Peyer's patch (tissue), 4 donors: ENCODE data around the gene FDX2. TPM values are rescaled to one million over a fixed set of nuclear protein-coding genes. Genes with fewer than 3 reads are reported as not detected.

Experiments
- DNase-seq, 3 donors: peaks; one replicate each; pipeline ENCODE4 v3.0.0-alpha.2; 2017 to 2019
- H3K27ac ChIP-seq, 4 donors: fragments of 200-600 bp; sonication (generic); one replicate each; pipeline ENCODE4 v1.5.1; 2016 to 2019
- H3K27me3 ChIP-seq, 2 donors: fragments of 200-600 bp; sonication (generic); one replicate each; pipeline ENCODE4 v1.5.1; 2019
- H3K36me3 ChIP-seq, 3 donors: fragments of 200-600 bp; sonication (generic); one replicate each; pipeline ENCODE4 v1.5.1; 2016 to 2019
- H3K4me1 ChIP-seq, 4 donors: fragments of 200-600 bp; sonication (generic); one replicate each; pipeline ENCODE4 v1.5.1; 2016 to 2019
- H3K4me3 ChIP-seq, 4 donors: fragments of 200-600 bp; sonication (generic); 1 replicate in 3 of 4; 2 replicates in 1 of 4; pipeline ENCODE4 v1.5.1; 2016 to 2019; ENCODE audit warnings: mild to moderate bottlenecking in 1 of 4
- H3K9me3 ChIP-seq, 4 donors: fragments of 200-600 bp; sonication (generic); one replicate each; pipeline ENCODE4 v1.5.1; 2016 to 2019; ENCODE audit warnings: mild to moderate bottlenecking in 1 of 4
- POLR2A ChIP-seq, 2 donors: fragments of 450-650 bp; IDR thresholded peaks; one replicate each; pipeline ENCODE4 v1.5.1; 2017; ENCODE audit warnings: antibody characterized with exemption in 2 of 2, mild to moderate bottlenecking in 2 of 2, moderate library complexity in 2 of 2
- total RNA-seq, 4 donors: library from RNA; depleted of rRNA; stranded (reverse); fragments of >200 nt; gene quantifications; one replicate each; pipeline ENCODE4 v1.1.0, GENCODE V29; 2016
- TF ChIP-seq, protein P1 (sequence below), 6 experiments: fragments of 450-650 bp in 4 of 6; fragments of 200-600 bp in 2 of 6; sonication (generic) in 1 of 6; IDR thresholded peaks; one replicate each; pipeline ENCODE4 v1.5.1; 2017 to 2019; ENCODE audit warnings: antibody characterized with exemption in 6 of 6, mild to moderate bottlenecking in 3 of 6, moderate library complexity in 1 of 6

FDX2 gene
- total RNA-seq, 4 donors from 2014 or later = 8.3 to 22.2 (median 12.5) TPM

- Histone ChIP-seq H3K36me3 (no peaks in the 10 kb centered on the region), H3K4me3 (peak overlapping the region; percentile 29 to 49 (median 36)), H3K4me1 (peaks cover 0 to 91% (median 72%) of the 10 kb centered on the region in 4 donors), H3K27me3 (peaks cover 0 to 64% of the 10 kb centered on the region in 2 donors), H3K27ac (peak overlapping the region in 1 of 4 donors; percentile 25), H3K9me3 (no peaks in the 10 kb centered on the region)
- DNase-seq = peak; percentile 51 to 85 (median 69)
- TF ChIP-seq, protein P1, sequence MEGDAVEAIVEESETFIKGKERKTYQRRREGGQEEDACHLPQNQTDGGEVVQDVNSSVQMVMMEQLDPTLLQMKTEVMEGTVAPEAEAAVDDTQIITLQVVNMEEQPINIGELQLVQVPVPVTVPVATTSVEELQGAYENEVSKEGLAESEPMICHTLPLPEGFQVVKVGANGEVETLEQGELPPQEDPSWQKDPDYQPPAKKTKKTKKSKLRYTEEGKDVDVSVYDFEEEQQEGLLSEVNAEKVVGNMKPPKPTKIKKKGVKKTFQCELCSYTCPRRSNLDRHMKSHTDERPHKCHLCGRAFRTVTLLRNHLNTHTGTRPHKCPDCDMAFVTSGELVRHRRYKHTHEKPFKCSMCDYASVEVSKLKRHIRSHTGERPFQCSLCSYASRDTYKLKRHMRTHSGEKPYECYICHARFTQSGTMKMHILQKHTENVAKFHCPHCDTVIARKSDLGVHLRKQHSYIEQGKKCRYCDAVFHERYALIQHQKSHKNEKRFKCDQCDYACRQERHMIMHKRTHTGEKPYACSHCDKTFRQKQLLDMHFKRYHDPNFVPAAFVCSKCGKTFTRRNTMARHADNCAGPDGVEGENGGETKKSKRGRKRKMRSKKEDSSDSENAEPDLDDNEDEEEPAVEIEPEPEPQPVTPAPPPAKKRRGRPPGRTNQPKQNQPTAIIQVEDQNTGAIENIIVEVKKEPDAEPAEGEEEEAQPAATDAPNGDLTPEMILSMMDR (IDR thresholded peaks at IDR 0.05) = no peak
- TF ChIP-seq POLR2A (IDR thresholded peaks at IDR 0.05) = peak; percentile 5 to 14
Observed at GRCh38 chr19:10290876-10291553, 24.8 kb downstream of the FDX2 start.

DNA sequence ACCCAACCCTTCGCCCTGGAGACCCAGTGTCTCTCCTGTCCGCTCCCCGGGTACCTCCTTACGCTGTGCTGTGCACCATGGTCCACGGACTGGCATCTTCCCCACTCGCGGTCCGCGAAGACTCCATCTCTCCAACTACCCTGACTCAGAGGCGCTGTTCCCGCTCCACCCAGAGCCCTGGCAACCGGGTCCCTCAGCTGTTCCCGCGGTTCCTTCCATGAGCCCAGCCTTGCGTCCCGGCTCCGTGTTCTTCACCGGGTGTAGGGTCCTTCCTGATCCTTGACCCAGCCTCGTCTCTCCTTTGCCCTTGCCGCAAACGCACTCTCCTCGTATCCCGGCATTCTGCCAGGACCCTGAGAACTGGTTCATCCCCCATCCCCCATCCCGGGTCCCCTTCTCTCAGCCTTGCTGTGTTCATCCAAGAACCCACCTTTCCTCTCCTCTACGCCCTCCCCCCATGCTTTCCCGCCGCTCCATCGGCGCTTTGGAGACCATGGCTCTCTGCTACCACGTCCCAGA is 25.4 kb downstream of the FDX2 start:
- Histone ChIP-seq H3K27ac (no peak overlapping the region), H3K36me3 (no peaks in the 10 kb centered on the region), H3K27me3 (peaks cover 0 to 58% of the 10 kb centered on the region in 2 donors), H3K4me1 (peaks cover 0 to 87% (median 66%) of the 10 kb centered on the region in 4 donors), H3K9me3 (no peaks in the 10 kb centered on the region), H3K4me3 (peak overlapping the region; percentile 29 to 49 (median 36))
- no peak for DNase-seq
- TF ChIP-seq POLR2A (IDR thresholded peaks at IDR 0.05) = no peak
- TF ChIP-seq, protein P1 (IDR thresholded peaks at IDR 0.05) = no peak

DNA sequence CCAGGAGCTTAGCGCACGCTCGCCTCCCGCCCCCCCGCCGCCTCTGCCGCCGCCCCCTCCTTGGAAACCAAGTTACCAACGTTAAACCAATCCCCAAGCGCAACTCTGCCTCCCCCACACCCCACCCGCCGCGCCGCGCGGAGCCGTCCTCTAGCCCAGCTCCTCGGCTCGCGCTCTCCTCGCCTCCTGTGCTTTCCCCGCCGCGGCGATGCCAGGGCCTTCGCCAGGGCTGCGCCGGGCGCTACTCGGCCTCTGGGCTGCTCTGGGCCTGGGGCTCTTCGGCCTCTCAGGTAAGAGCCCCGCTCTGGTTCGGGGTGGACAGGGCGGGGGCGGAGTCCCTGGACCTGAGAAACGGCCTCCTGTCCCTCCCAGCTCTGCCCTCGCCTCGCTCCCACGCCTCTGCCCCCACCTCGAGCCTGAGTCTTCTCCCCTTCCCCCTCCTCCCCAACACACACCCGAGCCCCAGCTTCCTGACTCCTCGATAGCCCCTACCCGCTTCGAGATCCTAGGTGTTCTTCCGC is 25.9 kb downstream of the FDX2 start, which contains the start of gene ICAM5:
TSS of gene ICAM5 (plus strand) at position 117 of the 521 bp plus-strand sequence. CDS start at position 209, 92 bp downstream.
- Histone ChIP-seq H3K4me3 (peak within 1 kb of the TSS; percentile 29 to 49 (median 36)), H3K27ac (peak within 1 kb of the TSS in 1 of 4 donors; percentile 25), H3K27me3 (peaks cover 0 to 56% of the 10 kb centered on the region in 2 donors), H3K36me3 (peaks cover 0 to 4% (median 0%) of the 10 kb centered on the region in 3 donors), H3K4me1 (peaks cover 0 to 82% (median 62%) of the 10 kb centered on the region in 4 donors), H3K9me3 (no peaks in the 10 kb centered on the region)
- no peak for DNase-seq
- TF ChIP-seq, protein P1 (IDR thresholded peaks at IDR 0.05) = no peak
- TF ChIP-seq POLR2A (IDR thresholded peaks at IDR 0.05) = no peak

- H3K4me3 ChIP-seq = peak overlapping the region; percentile 18 to 49 (median 36)
- H3K9me3 ChIP-seq = no peaks in the 10 kb centered on the region
- H3K36me3 ChIP-seq = peaks cover 0 to 10% (median 0%) of the 10 kb centered on the region in 3 donors
- H3K27me3 ChIP-seq = peaks cover 0 to 51% of the 10 kb centered on the region in 2 donors
- peaks cover 0 to 76% (median 61%) of the 10 kb centered on the region in 4 donors for H3K4me1 ChIP-seq
- peak in 2 of 3 donors; percentile 48 to 68 for DNase-seq
- no peak overlapping the region for H3K27ac ChIP-seq
- TF ChIP-seq POLR2A (IDR thresholded peaks at IDR 0.05) = no peak
- TF ChIP-seq, protein P1 (IDR thresholded peaks at IDR 0.05) = no peak
Observed at GRCh38 chr19:10289167-10289835, 26.5 kb downstream of the FDX2 start.

DNA sequence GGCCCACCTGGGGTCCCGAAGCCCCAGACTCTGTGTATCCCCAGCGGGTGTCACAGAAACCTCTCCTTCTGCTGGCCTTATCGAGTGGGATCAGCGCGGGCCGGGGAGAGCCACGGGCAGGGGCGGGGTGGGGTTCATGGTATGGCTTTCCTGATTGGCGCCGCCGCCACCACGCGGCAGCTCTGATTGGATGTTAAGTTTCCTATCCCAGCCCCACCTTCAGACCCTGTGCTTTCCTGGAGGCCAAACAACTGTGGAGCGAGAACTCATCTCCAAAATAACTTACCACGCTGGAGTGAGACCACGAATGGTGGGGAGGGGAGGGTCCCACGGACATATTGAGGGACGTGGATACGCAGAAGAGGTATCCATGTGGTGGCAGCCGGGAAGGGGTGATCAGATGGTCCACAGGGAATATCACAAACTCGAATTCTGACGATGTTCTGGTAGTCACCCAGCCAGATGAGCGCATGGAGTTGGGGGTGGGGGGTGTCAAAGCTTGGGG is 27.1 kb downstream of the FDX2 start:
- H3K4me3 ChIP-seq = peak overlapping the region in 3 of 4 donors; percentile 36 to 49 (median 37)
- H3K27ac ChIP-seq = no peak overlapping the region
- TF ChIP-seq, protein P1 (IDR thresholded peaks at IDR 0.05) = no peak
- TF ChIP-seq POLR2A (IDR thresholded peaks at IDR 0.05) = no peak
- H3K4me1 ChIP-seq = peaks cover 0 to 72% (median 61%) of the 10 kb centered on the region in 4 donors
- peaks cover 0 to 45% of the 10 kb centered on the region in 2 donors for H3K27me3 ChIP-seq
- peak in 1 of 3 donors; percentile 69 for DNase-seq
- peaks cover 0 to 16% (median 0%) of the 10 kb centered on the region in 3 donors for H3K36me3 ChIP-seq
- no peaks in the 10 kb centered on the region for H3K9me3 ChIP-seq
